ENCODE results near the gene PDHB.
"Not testable (repeated sequence)": the region's sequence is repeated elsewhere in the genome, so short reads cannot be mapped to it uniquely, and the experiment has no call there.

The PDHB gene

DNA sequence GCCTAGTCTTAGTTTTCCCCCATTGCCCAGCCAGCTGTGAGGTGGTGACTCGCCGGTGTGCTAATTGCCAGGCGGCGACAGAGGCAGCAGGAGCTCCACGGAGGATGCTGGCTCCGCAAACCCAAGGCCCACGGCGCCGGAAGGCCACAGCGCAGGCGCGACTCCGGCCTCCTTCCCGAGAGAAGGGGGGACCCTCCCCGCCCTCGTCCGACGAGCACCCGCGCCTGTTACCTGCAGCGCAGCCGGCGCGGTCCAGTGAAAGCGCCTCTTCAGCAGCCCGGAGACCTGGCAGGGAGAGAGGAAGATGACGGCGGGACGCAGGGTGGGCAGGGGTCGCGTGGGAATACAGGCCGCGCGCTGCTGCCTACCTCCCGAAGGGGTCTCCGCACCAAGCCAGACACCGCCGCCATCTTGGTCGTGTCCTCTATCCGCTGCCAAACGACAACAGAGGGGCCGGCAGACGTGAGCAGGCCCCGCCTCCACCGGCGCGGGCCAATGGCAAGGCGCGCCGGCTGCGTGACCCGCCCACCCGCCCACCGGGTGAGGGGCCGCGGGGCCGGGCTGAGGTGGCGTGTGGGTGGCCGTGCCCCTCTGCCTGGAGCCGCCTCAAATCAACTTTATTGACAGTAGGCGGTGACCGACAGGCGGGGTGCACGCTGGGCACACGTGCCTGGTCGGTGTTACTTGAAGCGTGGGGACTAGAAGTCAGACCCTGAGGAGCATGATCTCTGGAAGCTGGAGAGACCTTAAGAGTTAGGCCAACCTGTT, at the start of gene PDHB:
PDHB (minus strand) TSS at position 433 of the 768 bp plus-strand sequence; CDS start at position 410, 23 bp downstream.
- DNase-seq (ENCODE audit: low read depth in 2 of 2): peak; percentile 77 to 87

GRCh38 chr3:58482917-58483636, 49.4 kb upstream of the PDHB start:
- no peak for DNase-seq (ENCODE audit: low read depth in 2 of 2)

- DNase-seq (ENCODE audit: low read depth in 2 of 2): no peak
Measured at GRCh38 chr3:58480309-58480708, 46.7 kb upstream of the PDHB start.

- no peak for DNase-seq (ENCODE audit: low read depth in 2 of 2)
Measured at GRCh38 chr3:58478781-58479180, 45.1 kb upstream of the PDHB start.

DNA sequence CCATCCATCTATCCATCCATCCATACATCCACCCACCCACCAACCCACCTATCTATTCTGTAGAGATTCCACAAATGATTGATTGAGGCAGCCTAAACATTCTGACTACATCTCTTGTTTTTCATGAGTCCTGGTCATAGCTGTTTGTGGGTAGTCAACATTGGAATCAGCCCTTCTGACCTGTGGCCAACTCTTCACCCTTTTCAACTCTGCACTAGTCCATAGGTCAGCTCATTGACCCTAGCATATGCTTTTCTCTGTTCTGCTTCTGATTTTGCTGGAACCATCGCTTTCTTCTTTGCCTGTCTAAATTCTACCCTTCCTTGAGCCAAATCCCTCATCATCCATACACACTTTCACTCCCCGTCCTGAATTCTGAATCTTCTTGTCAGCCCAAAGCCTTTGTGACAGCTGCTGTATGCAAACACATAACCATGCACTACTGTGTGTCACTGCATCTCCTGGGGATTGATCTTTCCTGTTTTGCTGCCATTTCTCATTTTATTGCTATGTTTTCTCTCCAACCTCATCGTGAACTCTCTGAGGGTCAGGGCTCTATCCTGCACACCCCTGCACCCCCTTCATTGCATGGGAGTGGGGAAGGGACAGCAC, 41.4 kb upstream of the PDHB start:
- DNase-seq (ENCODE audit: low read depth in 2 of 2): no peak

DNA sequence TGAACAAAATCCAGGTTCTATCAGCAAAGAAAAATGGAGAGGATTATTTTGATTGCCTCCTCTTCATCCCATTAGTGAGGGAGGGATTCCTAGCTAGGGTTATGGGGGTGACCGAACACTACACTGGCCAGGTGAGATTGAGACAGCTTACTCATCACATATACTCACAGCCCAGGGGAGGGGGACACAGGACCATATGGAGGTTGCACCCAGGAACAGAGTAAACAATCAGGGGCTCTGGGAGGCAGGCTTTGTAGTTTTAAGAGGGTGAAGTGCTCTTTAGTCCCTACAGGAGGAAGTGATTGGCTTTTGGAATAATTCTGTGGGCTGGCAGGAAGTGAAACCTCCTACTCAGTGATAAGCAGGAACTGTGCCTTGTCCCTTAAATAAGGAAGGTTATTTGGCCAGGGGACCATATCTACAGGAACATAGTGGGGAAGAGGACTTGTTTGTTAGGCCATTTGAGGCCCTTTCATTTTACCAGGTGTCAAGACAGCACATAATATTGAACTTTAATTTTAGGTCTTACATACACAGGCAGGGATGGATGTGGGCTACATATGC, 40.8 kb upstream of the PDHB start:
- DNase-seq (ENCODE audit: low read depth in 2 of 2): no peak

- no peak for DNase-seq (ENCODE audit: low read depth in 2 of 2)
Measured at GRCh38 chr3:58473275-58473674, 39.6 kb upstream of the PDHB start.

GRCh38 chr3:58471025-58471887, 37.6 kb upstream of the PDHB start:
- peak; percentile 18 to 35 for DNase-seq (ENCODE audit: low read depth in 2 of 2)

- DNase-seq (ENCODE audit: low read depth in 2 of 2): no peak
Measured at GRCh38 chr3:58470363-58471024, 36.9 kb upstream of the PDHB start.

DNA sequence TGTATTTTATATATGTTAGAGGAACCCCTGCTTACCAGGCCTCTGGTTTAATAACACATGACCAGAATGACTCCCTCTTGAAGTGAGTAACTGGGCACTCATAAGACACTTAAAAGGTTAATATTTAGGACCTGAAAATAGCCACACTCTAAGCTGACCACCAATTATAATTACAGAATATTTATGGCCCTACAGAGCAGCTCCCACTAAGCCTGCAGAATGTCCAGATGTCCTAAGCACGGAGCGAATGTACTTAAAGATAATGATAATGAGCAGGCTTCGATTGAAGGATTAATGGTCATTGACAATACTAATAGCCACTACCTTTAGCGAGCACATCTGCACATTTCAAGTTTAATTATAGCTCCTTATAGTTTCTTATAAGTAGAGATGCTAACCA, 35.5 kb upstream of the PDHB start:
- no peak for DNase-seq (ENCODE audit: low read depth in 2 of 2)

- no peak for DNase-seq (ENCODE audit: low read depth in 2 of 2)
Measured at GRCh38 chr3:58466899-58467563, 33.4 kb upstream of the PDHB start.

DNA sequence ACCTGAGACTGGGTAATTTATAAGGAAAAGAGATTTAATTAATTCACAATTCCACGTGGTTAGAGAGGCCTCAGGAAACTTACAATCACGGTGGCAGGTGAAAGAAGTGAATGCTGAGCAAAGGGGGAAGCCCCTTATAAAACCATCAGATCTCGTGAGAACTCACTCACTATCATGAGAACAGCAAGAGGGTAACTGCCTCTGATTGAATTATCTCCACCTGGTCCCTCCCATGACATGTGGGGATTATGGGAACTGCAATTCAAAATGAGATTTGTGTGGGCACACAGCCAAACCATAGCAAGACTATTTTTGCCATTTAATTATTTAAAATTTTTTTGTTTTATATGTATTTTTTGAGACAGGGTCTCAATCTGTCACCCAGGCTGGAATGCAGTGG, 31.2 kb upstream of the PDHB start:
- no peak for DNase-seq (ENCODE audit: low read depth in 2 of 2)

- DNase-seq (ENCODE audit: low read depth in 2 of 2): no peak
Measured at GRCh38 chr3:58463942-58464271, 30.3 kb upstream of the PDHB start.

DNA sequence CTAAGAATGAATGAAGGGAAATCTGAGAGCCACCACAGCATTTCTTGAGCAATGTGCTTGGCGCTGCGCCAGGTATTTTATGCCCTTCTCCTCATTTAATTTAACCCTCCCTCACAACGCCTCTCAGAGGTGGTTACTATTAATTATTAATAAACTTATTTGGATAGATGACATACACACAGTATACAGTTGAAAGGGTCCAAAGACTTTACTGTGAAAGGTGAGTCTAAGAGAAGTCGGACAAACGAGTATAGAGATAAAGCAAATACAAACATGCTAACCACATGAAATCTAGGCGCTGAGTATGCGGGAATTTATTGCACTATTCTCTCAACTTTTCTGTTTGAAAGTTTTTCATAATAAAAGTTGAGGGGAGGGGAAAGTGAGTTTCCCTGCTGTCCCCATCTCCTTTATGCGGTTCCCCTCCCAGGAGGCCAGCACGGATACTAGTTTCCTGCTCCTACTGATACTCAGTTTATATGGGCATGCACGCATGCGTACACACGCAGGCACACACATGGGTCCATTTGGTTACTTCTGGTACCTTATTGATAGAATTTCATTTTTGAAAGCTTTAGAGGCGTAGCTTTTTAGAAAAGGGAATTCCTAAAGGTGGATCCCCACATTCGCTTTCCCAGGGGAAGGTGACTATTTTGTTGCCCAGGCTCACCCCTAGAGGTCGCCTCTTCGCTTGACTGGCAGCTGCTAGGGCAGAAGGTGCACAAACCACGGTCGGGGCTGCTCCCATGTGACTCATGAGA, 29.7 kb upstream of the PDHB start:
- peak; percentile 66 to 68 for DNase-seq (ENCODE audit: low read depth in 2 of 2)

GRCh38 chr3:58462829-58463180, 29.2 kb upstream of the PDHB start:
- no peak for DNase-seq (ENCODE audit: low read depth in 2 of 2)

DNA sequence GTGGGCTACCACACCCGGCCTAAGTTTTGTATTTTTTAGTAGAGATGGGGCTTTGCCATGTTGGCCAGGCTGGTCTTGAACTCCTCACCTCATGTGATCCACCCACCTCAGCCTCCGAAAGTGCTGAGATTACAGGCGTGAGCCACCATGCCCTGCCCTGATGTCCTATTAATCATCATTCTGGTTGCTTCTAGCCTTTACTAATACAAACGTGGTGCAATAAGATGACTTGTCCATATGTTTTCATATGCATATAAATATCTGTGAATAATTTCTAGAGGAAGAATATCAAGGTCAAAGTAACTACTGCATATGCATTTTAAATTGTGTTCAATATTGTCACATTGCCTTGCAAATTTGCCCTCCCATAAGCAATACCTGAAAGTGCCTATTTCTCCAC, 25.5 kb upstream of the PDHB start:
- no peak for DNase-seq (ENCODE audit: low read depth in 2 of 2)

DNA sequence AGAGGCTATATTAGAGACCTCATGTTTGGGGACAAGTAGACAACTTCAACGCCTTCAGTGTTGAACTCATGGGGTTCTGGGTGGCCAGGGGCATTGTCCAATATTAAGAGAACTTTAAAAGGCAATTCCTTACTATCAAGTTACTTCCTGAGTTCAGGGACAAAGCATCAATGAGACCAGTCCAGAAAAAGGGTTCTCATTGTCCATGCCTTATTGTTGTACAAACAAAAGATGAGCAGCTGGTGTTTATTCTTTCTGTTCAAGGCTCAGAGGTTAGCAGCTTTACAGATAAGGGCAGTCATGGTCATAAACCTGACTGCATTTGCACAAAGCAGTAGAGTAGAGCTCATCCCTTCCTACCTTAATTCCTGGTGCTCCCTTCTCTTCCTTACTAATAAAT, 18.5 kb upstream of the PDHB start:
- no peak for DNase-seq (ENCODE audit: low read depth in 2 of 2)

GRCh38 chr3:58441514-58442450, 8.2 kb upstream of the PDHB start:
- DNase-seq (ENCODE audit: low read depth in 2 of 2): no peak

DNA sequence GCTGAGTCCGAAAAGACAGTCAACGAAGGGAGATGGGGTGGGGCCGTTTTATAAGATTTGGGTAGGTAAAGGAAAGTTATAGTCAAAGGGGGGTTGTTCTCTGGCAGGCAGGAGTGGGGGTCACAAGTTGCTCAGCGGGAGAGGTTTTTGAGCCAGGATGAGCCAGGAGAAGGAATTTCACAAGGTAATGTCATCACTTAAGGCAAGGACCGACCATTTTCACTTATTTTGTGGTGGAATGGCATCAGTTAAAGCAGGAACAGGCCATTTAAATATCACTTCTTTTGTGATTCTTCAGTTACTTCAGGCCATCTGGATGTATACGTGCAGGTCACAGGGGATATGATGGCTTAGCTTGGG, 7.3 kb upstream of the PDHB start:
- not testable (repeated sequence) for DNase-seq (ENCODE audit: low read depth in 2 of 2)
